GM12878 (cell line): ENCODE measurements around the gene KLHL2. TPM values are rescaled to one million over a fixed set of nuclear protein-coding genes. Genes with fewer than 3 reads are reported as not detected.
"Not testable (repeated sequence)": the region's sequence is repeated elsewhere in the genome, so short reads cannot be mapped to it uniquely, and the experiment has no call there.

Source experiments
- ATAC-seq: fragments of 200-7000 bp; cut with Tn5 transposase; 3 replicates; pipeline ENCODE4 v1.9.1; 2020; ENCODE audit warnings: mild to moderate bottlenecking, moderate library complexity
- BruUV-seq: library from RNA; stranded (reverse); fragments of 400-500 nt; replicated peaks from 2 replicates; lab custom pipeline; 2021; lab: Mats Ljungman, UMichigan
- CTCF ChIA-PET: fragments of 300-600 bp; sonication (Branson Sonifier 250); formaldehyde crosslinking; extraction: SDS; loops from one replicate; lab custom pipeline; 2021; ENCODE audit warnings: inconsistent platforms; lab: Yijun Ruan, JAX
- POLR2A ChIA-PET: fragments of 350-600 bp; formaldehyde crosslinking; extraction: SDS; loops from one replicate; lab custom pipeline; 2021; ENCODE audit warnings: inconsistent platforms; lab: Charles Lee
- RAD21 ChIA-PET: fragments of 300-600 bp; sonication (Branson Sonifier 250); formaldehyde crosslinking; loops from one replicate; lab custom pipeline; 2023; ENCODE audit warnings: antibody characterized with exemption; ENCODE audit not compliant: unreplicated experiment; lab: Charles Lee
- SMC1A ChIA-PET: fragments of 300-600 bp; sonication (Branson Sonifier 250); formaldehyde crosslinking; loops from one replicate; lab custom pipeline; 2023; ENCODE audit not compliant: unreplicated experiment, uncharacterized antibody; lab: Charles Lee
- DNase-seq: peaks from one replicate; pipeline ENCODE4 v3.0.0-alpha.2; 2011; ENCODE audit warnings: low read depth, low spot score
- FAIRE-seq: peaks from 3 replicates; lab custom pipeline; 2011; peaks lifted over from hg19 to GRCh38; lab: Jason Lieb, UNC
- H2AFZ ChIP-seq: 2 replicates; pipeline ENCODE4 v1.6.0; 2011; ENCODE audit warnings: low read depth, low read length, control low read depth; ENCODE audit not compliant: control insufficient read depth
- H3K27ac ChIP-seq: 2 replicates; pipeline ENCODE4 v1.5.1; 2011; ENCODE audit warnings: control low read depth; ENCODE audit not compliant: control insufficient read depth, insufficient read depth
- H3K27me3 ChIP-seq, 2 experiments: replicated peaks in 1 of 2; 2 replicates each; pipeline versions ENCODE4 v1.6.0 to v1.6.1; 2011; ENCODE audit warnings: low read length in 1 of 2; ENCODE audit not compliant: control insufficient read depth in 2 of 2, insufficient read depth in 2 of 2
- H3K36me3 ChIP-seq, 2 experiments: 2 replicates each; pipeline ENCODE4 v1.5.1; 2011; ENCODE audit warnings: low read length in 1 of 2; ENCODE audit not compliant: control insufficient read depth in 2 of 2, insufficient read depth in 2 of 2
- H3K4me1 ChIP-seq: 2 replicates; pipeline ENCODE4 v1.6.1; 2011; ENCODE audit warnings: mild to moderate bottlenecking, low read length, moderate library complexity, mixed read lengths; ENCODE audit not compliant: control insufficient read depth, insufficient read depth
- H3K4me2 ChIP-seq: 2 replicates; pipeline ENCODE4 v1.6.0; 2011; ENCODE audit warnings: control low read depth; ENCODE audit not compliant: control insufficient read depth, insufficient read depth
- H3K4me3 ChIP-seq: fragments of 200-600 bp; sonication (generic); 2 replicates; pipeline ENCODE4 v1.5.1; 2016
- H3K79me2 ChIP-seq: 2 replicates; pipeline ENCODE4 v1.6.0; 2011; ENCODE audit warnings: low read length; ENCODE audit not compliant: control insufficient read depth, insufficient read depth
- H3K9ac ChIP-seq: 2 replicates; pipeline ENCODE4 v1.8.0; 2011; ENCODE audit warnings: low read length, control low read depth, mixed read lengths; ENCODE audit not compliant: control insufficient read depth, insufficient read depth
- H3K9me3 ChIP-seq: replicated peaks from 3 replicates; pipeline ENCODE4 v1.5.1; 2011; ENCODE audit warnings: mild to moderate bottlenecking, low read length; ENCODE audit not compliant: control insufficient read depth, insufficient read depth
- H4K20me1 ChIP-seq: 2 replicates; pipeline ENCODE4 v1.6.0; 2011; ENCODE audit not compliant: control insufficient read depth, insufficient read depth
- WGBS: methylation state at CpG from one replicate; pipeline ENCODE4 v1.1.6; 2016; ENCODE audit warnings: low lambda C conversion rate; ENCODE audit not compliant: insufficient replicate concordance, insufficient coverage; ENCODE audit errors: missing lambda C conversion rate; 5-methylcytosine and 5-hydroxymethylcytosine counted together
- in situ Hi-C: fragments of 300-500 bp; cut with MboI; formaldehyde crosslinking; loops from 9 replicates; pipeline ENCODE4 v1.14.3; 2018; ENCODE audit warnings: mixed read lengths
- intact Hi-C: fragments of 100-400 bp; cut with micrococcal nuclease; formaldehyde crosslinking; loops from one replicate; pipeline ENCODE4 v1.14.2; 2022; ENCODE audit not compliant: unreplicated experiment
- polyA plus RNA-seq, 11 experiments: library from polyadenylated mRNA; depleted of rRNA in 4 of 11; unstranded in 6 of 11; stranded (reverse) in 5 of 11; fragments of >200 nt; fragmentation: Nextera tagmentation in 4 of 11; fragmentation: Illumina TruSeq in 1 of 11; extraction: Ambion mirVana in 4 of 11; extraction: Trizol in 1 of 11; gene quantifications; 1 replicate in 1 of 11; 2 replicates in 10 of 11; pipeline versions ENCODE4 v1.2.1 to v1.2.3, GENCODE V29; 2011 to 2016; ENCODE audit warnings: inconsistent platforms in 2 of 11, missing spikeins in 2 of 11, low read depth in 1 of 11
- total RNA-seq, 4 experiments: library from RNA; depleted of rRNA in 3 of 4; stranded (reverse); fragments of >200 nt in 3 of 4; fragmentation: Illumina TruSeq in 1 of 4; extraction: Trizol in 1 of 4; gene quantifications; 2 replicates each; pipeline versions ENCODE4 v1.2.1 to v1.2.3, GENCODE V29; 2013 to 2021

Gene KLHL2
- total and polyA plus RNA-seq, 10 of the 15 experiments (the other 5 are each of a cell fraction or from before 2014, with no cell fraction given) = 4.8 to 22.8 (median 12.9) TPM

- H3K27ac ChIP-seq, H3K4me2 ChIP-seq, BruUV-seq, H3K27me3 ChIP-seq, POLR2A ChIA-PET, H3K4me3 ChIP-seq, H3K4me1 ChIP-seq, H3K36me3 ChIP-seq, RAD21 ChIA-PET, in situ Hi-C loops, H2AFZ ChIP-seq, H4K20me1 ChIP-seq, DNase-seq, FAIRE-seq, intact Hi-C loops, ATAC-seq, SMC1A ChIA-PET, CTCF ChIA-PET, H3K79me2 ChIP-seq, H3K9me3 ChIP-seq, H3K9ac ChIP-seq: not testable (repeated sequence)
- 46% methylated on average over 2 of the region's 2 CpGs for WGBS
These were observed 66.1 kb downstream of the KLHL2 start for GRCh38 chr4:165273443-165273842.

- intact Hi-C loops, DNase-seq, H3K79me2 ChIP-seq, H3K36me3 ChIP-seq, H3K4me1 ChIP-seq, H3K27ac ChIP-seq, H3K9ac ChIP-seq, RAD21 ChIA-PET, H3K4me3 ChIP-seq, H3K4me2 ChIP-seq, H3K9me3 ChIP-seq, BruUV-seq, H3K27me3 ChIP-seq, H4K20me1 ChIP-seq, H2AFZ ChIP-seq, in situ Hi-C loops: not testable (repeated sequence)
- FAIRE-seq (peak; percentile 59), ATAC-seq (peak; percentile 64)
- CTCF ChIA-PET = interaction anchor here (1.0 kb wide), 2 partner anchors 15 to 19 kb away, joined by 3 read pairs; no protein-coding TSS in a partner anchor
- POLR2A ChIA-PET = interaction anchor here (2.0 kb wide), 1 partner anchor 52 kb away, joined by 5 read pairs; the partner anchor contains the start of gene MSMO1
- SMC1A ChIA-PET = interaction anchor here (1.1 kb wide), 1 partner anchor 53 kb away, joined by 3 read pairs; the partner anchor contains the start of gene MSMO1
- 40% methylated on average over 2 of the region's 3 CpGs for WGBS
These were observed 68.0 kb downstream of the KLHL2 start for GRCh38 chr4:165275357-165275756.

- H3K27ac ChIP-seq, H2AFZ ChIP-seq, intact Hi-C loops, H3K9me3 ChIP-seq, H3K79me2 ChIP-seq, ATAC-seq, DNase-seq, RAD21 ChIA-PET, H3K27me3 ChIP-seq, H3K36me3 ChIP-seq, H3K4me3 ChIP-seq, H3K4me1 ChIP-seq, CTCF ChIA-PET, in situ Hi-C loops, POLR2A ChIA-PET, H3K4me2 ChIP-seq, H4K20me1 ChIP-seq, FAIRE-seq, H3K9ac ChIP-seq, SMC1A ChIA-PET, BruUV-seq: not testable (repeated sequence)
- WGBS = 93% methylated on average over 10 of the region's 20 CpGs
These were observed 72.2 kb downstream of the KLHL2 start for GRCh38 chr4:165279531-165279930.

GRCh38 chr4:165284697-165285096 is 77.3 kb downstream of the KLHL2 start:
- BruUV-seq, H3K9ac ChIP-seq, ATAC-seq, SMC1A ChIA-PET, in situ Hi-C loops, H3K79me2 ChIP-seq, H3K9me3 ChIP-seq, H3K4me3 ChIP-seq, DNase-seq, intact Hi-C loops, FAIRE-seq, RAD21 ChIA-PET, H4K20me1 ChIP-seq, H3K4me2 ChIP-seq, H3K27me3 ChIP-seq, H3K27ac ChIP-seq, H2AFZ ChIP-seq, POLR2A ChIA-PET, H3K36me3 ChIP-seq: not testable (repeated sequence)
- H3K4me1 ChIP-seq = peaks cover 20% of the 10 kb centered on the region
- 100% methylated on average over 3 of the region's 3 CpGs for WGBS
- CTCF ChIA-PET = interaction anchor here (0.6 kb wide), 1 partner anchor 26 kb away, joined by 3 read pairs; no protein-coding TSS in a partner anchor
